A549 treated with AZD2906 at 1 μM for 4 hours (cell line): ENCODE measurements around the gene SCARF1. TPM values are rescaled to one million over a fixed set of nuclear protein-coding genes. Genes with fewer than 3 reads are reported as not detected.

Experiments used
- total RNA-seq: library from RNA; stranded (reverse); fragments of 200-300 nt; extraction: Qiagen RNA extraction; gene quantifications from 5 replicates; pipeline ENCODE4 v1.2.3, GENCODE V29; 2022

SCARF1 gene
- 0.19 to 0.43 TPM (median 0.23 TPM) in 5 replicates for total RNA-seq

GRCh38 chr17:1645207-1646171 is at the start of gene SCARF1:
SCARF1 (minus strand) TSS chr17:1645732; CDS start chr17:1645697, 35 bp downstream.

GRCh38 chr17:1684378-1685189 is 39.1 kb upstream of the SCARF1 start, which contains the start of gene PRPF8:
PRPF8 (minus strand) TSS chr17:1684867; CDS start chr17:1684571, 296 bp downstream.

GRCh38 chr17:1649844-1650501 is 4.4 kb upstream of the SCARF1 start, which contains the start of gene RILP:
RILP (minus strand) TSS chr17:1649866; CDS start chr17:1649804, 62 bp downstream.

GRCh38 chr17:1627982-1628855 is 17.3 kb downstream of the SCARF1 start, which contains the start of gene SLC43A2:
SLC43A2 (minus strand) TSS chr17:1628834; CDS start chr17:1627874, 960 bp downstream.

Other genes with a start within 250 kb of the SCARF1 start
- 536 to 1,318 TPM (median 577 TPM) in 5 replicates for gene YWHAE, start 245.5 kb downstream of the SCARF1 start, total RNA-seq
- gene CRK, start 189.5 kb downstream of the SCARF1 start, total RNA-seq = 81.9 to 99.8 TPM (median 89.6 TPM) in 5 replicates
- gene MYO1C, start 153.0 kb downstream of the SCARF1 start, total RNA-seq = 120 to 141 TPM (median 131 TPM) in 5 replicates
- 23.3 to 25.6 TPM (median 25.2 TPM) in 5 replicates for gene INPP5K, start 129.1 kb downstream of the SCARF1 start, total RNA-seq
- gene PITPNA, start 82.9 kb downstream of the SCARF1 start, total RNA-seq = 64.8 to 68.3 TPM (median 67.4 TPM) in 5 replicates
- 4.7 to 6.8 TPM (median 5.9 TPM) in 5 replicates for gene SLC43A2, start 16.9 kb downstream of the SCARF1 start, total RNA-seq
- gene RILP, start 4.1 kb upstream of the SCARF1 start, total RNA-seq = 11.8 to 20.0 TPM (median 17.7 TPM) in 5 replicates
- 245 to 262 TPM (median 251 TPM) in 5 replicates for gene PRPF8, start 39.1 kb upstream of the SCARF1 start, total RNA-seq
- 1.3 to 2.0 TPM (median 1.6 TPM) in 5 replicates for gene TLCD2, start 64.6 kb upstream of the SCARF1 start, total RNA-seq
- 23.6 to 34.8 TPM (median 30.5 TPM) in 5 replicates for gene WDR81, start 79.0 kb upstream of the SCARF1 start, total RNA-seq
- 3.2 to 5.2 TPM (median 4.4 TPM) in 5 replicates for gene SERPINF2, start 97.1 kb upstream of the SCARF1 start, total RNA-seq
- 1.6 to 2.3 TPM (median 1.8 TPM) in 5 replicates for gene SERPINF1, start 116.3 kb upstream of the SCARF1 start, total RNA-seq
- 8.4 to 9.8 TPM (median 9.1 TPM) in 5 replicates for gene SMYD4, start 184.2 kb upstream of the SCARF1 start, total RNA-seq
- gene RPA1, start 184.3 kb upstream of the SCARF1 start, total RNA-seq = 56.9 to 77.7 TPM (median 69.1 TPM) in 5 replicates